Measurements from ENCODE around the gene SERP2. TPM values are rescaled to one million over a fixed set of nuclear protein-coding genes. Genes with fewer than 3 reads are reported as not detected.

Gene SERP2
- total RNA-seq, 1 experiment from 2014 or later: not detected

GRCh38 chr13:44389060-44389666 lies 15.5 kb downstream of the SERP2 start:
- CTCF ChIA-PET: no interaction called here
- no peak for TF ChIP-seq POLR2AphosphoS5 (IDR thresholded peaks at IDR 0.05; ENCODE audit: low read depth, low read length)
- TF ChIP-seq TCF7L2 (IDR thresholded peaks at IDR 0.05; ENCODE audit: borderline replicate concordance, extremely low read depth, insufficient read depth, insufficient read length): no peak
- no peak for TF ChIP-seq POLR2A (IDR thresholded peaks at IDR 0.05; ENCODE audit: borderline replicate concordance, extremely low read depth, insufficient read depth, insufficient read length)
- TF ChIP-seq SIN3A (IDR thresholded peaks at IDR 0.05; ENCODE audit: low read depth): no peak
- no peak for TF ChIP-seq SRF (IDR thresholded peaks at IDR 0.05; ENCODE audit: low read depth)
- no peak for TF ChIP-seq ELF1 (IDR thresholded peaks at IDR 0.05; ENCODE audit: borderline replicate concordance, low read depth)
- TF ChIP-seq RAD21 (IDR thresholded peaks at IDR 0.05; ENCODE audit: low read depth): no peak
- no peak for TF ChIP-seq CEBPB (IDR thresholded peaks at IDR 0.05; ENCODE audit: low read depth)
- no peak for TF ChIP-seq ZNF274 (IDR thresholded peaks at IDR 0.05; ENCODE audit: low read depth, low read length)
- TF ChIP-seq, protein P1, sequence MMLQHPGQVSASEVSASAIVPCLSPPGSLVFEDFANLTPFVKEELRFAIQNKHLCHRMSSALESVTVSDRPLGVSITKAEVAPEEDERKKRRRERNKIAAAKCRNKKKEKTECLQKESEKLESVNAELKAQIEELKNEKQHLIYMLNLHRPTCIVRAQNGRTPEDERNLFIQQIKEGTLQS (IDR thresholded peaks at IDR 0.05): no peak
- H3K4me1 ChIP-seq (ENCODE audit: control insufficient read depth in 1 of 2, insufficient read depth in 2 of 2, low read length in 2 of 2): peaks cover 0 to 3% of the 10 kb centered on the region in 2 experiments; a peak in 1 of 4 replicates

DNA sequence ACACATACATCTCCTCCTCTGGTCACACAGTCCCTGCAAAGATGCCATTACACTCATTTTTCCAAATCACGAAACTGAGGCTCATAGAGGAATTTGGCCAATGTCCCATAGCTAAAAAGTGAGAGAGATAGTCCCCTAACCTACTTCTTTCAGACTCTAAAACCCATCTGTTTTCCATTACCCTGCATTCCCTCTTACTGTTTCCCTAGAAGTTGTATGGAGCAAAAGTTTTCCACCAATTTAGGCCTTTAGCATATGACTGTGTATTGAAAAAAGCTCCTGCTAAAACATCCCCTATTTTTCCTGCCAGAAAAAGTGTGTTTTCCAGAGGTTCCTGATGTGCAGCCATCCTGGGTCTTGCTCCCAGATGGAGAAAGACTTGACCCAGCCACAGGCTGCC lies 16.3 kb downstream of the SERP2 start:
- Histone ChIP-seq H3K9me3 (ENCODE audit: control insufficient read depth in 1 of 2, insufficient read depth in 1 of 2, low read depth in 1 of 2, low read length in 2 of 2) (no peaks in the 10 kb centered on the region), H3K4me2 (ENCODE audit: low read length) (no peak overlapping the region), H3K36me3 (ENCODE audit: control insufficient read depth in 1 of 2, insufficient read depth in 2 of 2, low read length in 2 of 2) (no peaks in the 10 kb centered on the region), H3K9me2 (ENCODE audit: insufficient read depth) (no peaks in the 10 kb centered on the region; the same call in 1 of the 2 replicates), H2AFZ (ENCODE audit: low read depth, low read length, poor library complexity, severe bottlenecking) (no peak overlapping the region), H3K9ac (ENCODE audit: low read length) (no peak overlapping the region), H3K4me1 (ENCODE audit: control insufficient read depth in 1 of 2, insufficient read depth in 2 of 2, low read length in 2 of 2) (peaks cover 0 to 3% of the 10 kb centered on the region in 2 experiments; a peak in 1 of 4 replicates), H3K27me3 (ENCODE audit: insufficient read depth, low read length) (no peaks in the 10 kb centered on the region), H3K4me3 (replicated peaks in 1 of 2; ENCODE audit: low read depth in 1 of 2, low read length in 2 of 2) (no peak overlapping the region), H3K27ac (ENCODE audit: low read depth, low read length) (no peak overlapping the region), H4K20me1 (ENCODE audit: insufficient read depth) (no peaks in the 10 kb centered on the region), H3K79me2 (ENCODE audit: insufficient read depth, low read length) (no peaks in the 10 kb centered on the region)
- ATAC-seq: no peak
- BruUV-seq (replicated peaks): no TSS peak
- no peak for DNase-seq (ENCODE audit: low read depth, low spot score)
- ChIA-PET RAD21 (ENCODE audit: low non-redundant PET in 1 of 2, low total read pairs in 2 of 2, uncharacterized antibody in 2 of 2, unreplicated experiment in 2 of 2) (no interaction called here), CTCF (no interaction called here), POLR2A (no interaction called here)
- intact Hi-C loops (cut with micrococcal nuclease): no loop called here
- TF ChIP-seq, protein P1 (IDR thresholded peaks at IDR 0.05): no peak
- TF ChIP-seq SRF (IDR thresholded peaks at IDR 0.05; ENCODE audit: low read depth) (no peak), EZH2phosphoT487 (IDR thresholded peaks at IDR 0.05; ENCODE audit: borderline replicate concordance) (no peak), CEBPB (IDR thresholded peaks at IDR 0.05; ENCODE audit: low read depth) (no peak), JUND (IDR thresholded peaks at IDR 0.05) (no peak)

More at GRCh38 chr13:44389060-44389666, 15.5 kb downstream of the SERP2 start:
- H4K20me1 ChIP-seq (ENCODE audit: insufficient read depth): no peaks in the 10 kb centered on the region
- H3K27me3 ChIP-seq (ENCODE audit: insufficient read depth, low read length): no peaks in the 10 kb centered on the region
- no peak overlapping the region for H2AFZ ChIP-seq (ENCODE audit: low read depth, low read length, poor library complexity, severe bottlenecking)
- H3K27ac ChIP-seq (ENCODE audit: low read depth, low read length): no peak overlapping the region
- DNase-seq (ENCODE audit: low read depth, low spot score) (no peak), ATAC-seq (no peak)
- intact Hi-C loops (cut with micrococcal nuclease): no loop called here
- no peaks in the 10 kb centered on the region for H3K79me2 ChIP-seq (ENCODE audit: insufficient read depth, low read length)
- H3K36me3 ChIP-seq (ENCODE audit: control insufficient read depth in 1 of 2, insufficient read depth in 2 of 2, low read length in 2 of 2): no peaks in the 10 kb centered on the region
- ChIA-PET RAD21 (ENCODE audit: low non-redundant PET in 1 of 2, low total read pairs in 2 of 2, uncharacterized antibody in 2 of 2, unreplicated experiment in 2 of 2) (no interaction called here), POLR2A (interaction anchor here (0.8 kb wide), 1 partner anchor 31 kb away, joined by 3 read pairs; no protein-coding TSS in a partner anchor)
- no peak overlapping the region for H3K4me2 ChIP-seq (ENCODE audit: low read length)
- no peaks in the 10 kb centered on the region; the same call in 1 of the 2 replicates for H3K9me2 ChIP-seq (ENCODE audit: insufficient read depth)
- no peaks in the 10 kb centered on the region for H3K9me3 ChIP-seq (ENCODE audit: control insufficient read depth in 1 of 2, insufficient read depth in 1 of 2, low read depth in 1 of 2, low read length in 2 of 2)
- no peak overlapping the region for H3K4me3 ChIP-seq (replicated peaks in 1 of 2; ENCODE audit: low read depth in 1 of 2, low read length in 2 of 2)
- no TSS peak for BruUV-seq (replicated peaks)
- no peak overlapping the region for H3K9ac ChIP-seq (ENCODE audit: low read length)

Measured in HCT116 (cell line).